KMS-11 (cell line): ENCODE measurements around the gene ICAM1.
"Not testable (repeated sequence)": the region's sequence is repeated elsewhere in the genome, so short reads cannot be mapped to it uniquely, and the experiment has no call there.

Experiments
- H2AFZ ChIP-seq: fragments of 200-600 bp; sonication (generic); 2 replicates; pipeline ENCODE4 v1.6.1; 2016; ENCODE audit warnings: antibody characterized with exemption, mixed run types, low read depth
- H3K27ac ChIP-seq: fragments of 200-600 bp; sonication (generic); 2 replicates; pipeline ENCODE4 v1.6.1; 2016; ENCODE audit warnings: mild to moderate bottlenecking, mixed run types
- H3K27me3 ChIP-seq: fragments of 200-600 bp; sonication (generic); 2 replicates; pipeline ENCODE4 v1.6.1; 2017; ENCODE audit warnings: mild to moderate bottlenecking, low read depth, mixed run types, moderate library complexity; ENCODE audit not compliant: insufficient read depth
- H3K36me3 ChIP-seq: fragments of 200-600 bp; sonication (generic); 2 replicates; pipeline ENCODE4 v1.6.1; 2017; ENCODE audit warnings: mild to moderate bottlenecking, mixed run types; ENCODE audit not compliant: insufficient read depth
- H3K4me1 ChIP-seq: fragments of 200-600 bp; sonication (generic); 2 replicates; pipeline ENCODE4 v1.6.1; 2016; ENCODE audit warnings: mild to moderate bottlenecking, low read depth, mixed run types; ENCODE audit not compliant: poor library complexity, severe bottlenecking
- H3K4me2 ChIP-seq: fragments of 200-600 bp; sonication (generic); 2 replicates; pipeline ENCODE4 v1.7.0; 2016; ENCODE audit warnings: mild to moderate bottlenecking, mixed run types
- H3K4me3 ChIP-seq: fragments of 200-600 bp; sonication (generic); IDR thresholded peaks from 2 replicates; pipeline ENCODE4 v1.6.1; 2017; ENCODE audit warnings: low read depth, low read length, mixed read lengths; ENCODE audit not compliant: insufficient read depth
- H3K79me2 ChIP-seq: fragments of 200-600 bp; sonication (generic); 2 replicates; pipeline ENCODE4 v1.6.1; 2016; ENCODE audit warnings: low read depth, mixed run types; ENCODE audit not compliant: insufficient read depth
- H3K9ac ChIP-seq: fragments of 200-600 bp; sonication (generic); 2 replicates; pipeline ENCODE4 v1.6.1; 2016; ENCODE audit warnings: mild to moderate bottlenecking, mixed run types
- H4K20me1 ChIP-seq: fragments of 200-600 bp; sonication (generic); 2 replicates; pipeline ENCODE4 v1.6.1; 2016; ENCODE audit warnings: mild to moderate bottlenecking, mixed run types; ENCODE audit not compliant: insufficient read depth
- TF ChIP-seq, protein P1 (sequence below): fragments of 200-600 bp; sonication (generic); conservative IDR thresholded peaks from 2 replicates; pipeline ENCODE4 v1.6.1; 2017; ENCODE audit warnings: low read depth, mild to moderate bottlenecking, antibody characterized with exemption, low read length, moderate library complexity, mixed read lengths

Gene ICAM1

GRCh38 chr19:10233946-10234345 is 37.0 kb upstream of the ICAM1 start:
- no peaks in the 10 kb centered on the region for H3K27me3 ChIP-seq
- peaks cover 30% of the 10 kb centered on the region for H3K4me1 ChIP-seq
- no peak overlapping the region for H3K4me3 ChIP-seq
- H3K9ac ChIP-seq: no peak overlapping the region
- H3K4me2 ChIP-seq: no peak overlapping the region
- H3K27ac ChIP-seq: no peak overlapping the region
- peaks cover 8% of the 10 kb centered on the region; the same call in 1 of the 2 replicates for H3K79me2 ChIP-seq
- H4K20me1 ChIP-seq: no peaks in the 10 kb centered on the region
- H3K36me3 ChIP-seq: no peaks in the 10 kb centered on the region
- TF ChIP-seq, protein P1, sequence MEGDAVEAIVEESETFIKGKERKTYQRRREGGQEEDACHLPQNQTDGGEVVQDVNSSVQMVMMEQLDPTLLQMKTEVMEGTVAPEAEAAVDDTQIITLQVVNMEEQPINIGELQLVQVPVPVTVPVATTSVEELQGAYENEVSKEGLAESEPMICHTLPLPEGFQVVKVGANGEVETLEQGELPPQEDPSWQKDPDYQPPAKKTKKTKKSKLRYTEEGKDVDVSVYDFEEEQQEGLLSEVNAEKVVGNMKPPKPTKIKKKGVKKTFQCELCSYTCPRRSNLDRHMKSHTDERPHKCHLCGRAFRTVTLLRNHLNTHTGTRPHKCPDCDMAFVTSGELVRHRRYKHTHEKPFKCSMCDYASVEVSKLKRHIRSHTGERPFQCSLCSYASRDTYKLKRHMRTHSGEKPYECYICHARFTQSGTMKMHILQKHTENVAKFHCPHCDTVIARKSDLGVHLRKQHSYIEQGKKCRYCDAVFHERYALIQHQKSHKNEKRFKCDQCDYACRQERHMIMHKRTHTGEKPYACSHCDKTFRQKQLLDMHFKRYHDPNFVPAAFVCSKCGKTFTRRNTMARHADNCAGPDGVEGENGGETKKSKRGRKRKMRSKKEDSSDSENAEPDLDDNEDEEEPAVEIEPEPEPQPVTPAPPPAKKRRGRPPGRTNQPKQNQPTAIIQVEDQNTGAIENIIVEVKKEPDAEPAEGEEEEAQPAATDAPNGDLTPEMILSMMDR: no peak
- H2AFZ ChIP-seq: no peak overlapping the region

DNA sequence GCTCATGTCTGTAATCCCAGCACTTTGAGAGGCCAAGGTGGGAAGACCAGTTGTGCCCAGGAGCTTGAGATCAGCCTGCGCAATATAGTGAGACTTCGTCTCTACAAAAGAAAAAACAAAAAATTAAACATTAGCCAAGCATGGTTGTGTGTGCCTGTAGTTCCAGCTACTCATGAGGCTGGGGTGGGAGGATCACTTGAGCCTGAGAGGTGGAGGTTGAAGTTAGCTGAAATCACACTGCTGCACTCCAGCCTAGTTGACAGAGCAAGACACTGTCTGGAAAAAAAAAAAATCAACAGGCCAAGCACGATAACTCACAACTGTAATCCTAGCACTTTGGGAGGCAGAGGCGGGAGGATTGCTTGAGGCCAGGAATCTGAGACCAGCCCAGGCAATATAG is 35.9 kb upstream of the ICAM1 start:
- Histone ChIP-seq H3K27me3 (no peaks in the 10 kb centered on the region), H3K79me2 (no peaks in the 10 kb centered on the region), H2AFZ (no peak overlapping the region), H3K4me3 (no peak overlapping the region), H3K4me2 (no peak overlapping the region), H3K4me1 (peaks cover 20% of the 10 kb centered on the region), H3K27ac (no peak overlapping the region), H4K20me1 (no peaks in the 10 kb centered on the region), H3K36me3 (no peaks in the 10 kb centered on the region), H3K9ac (no peak overlapping the region)
- TF ChIP-seq, protein P1: no peak

DNA sequence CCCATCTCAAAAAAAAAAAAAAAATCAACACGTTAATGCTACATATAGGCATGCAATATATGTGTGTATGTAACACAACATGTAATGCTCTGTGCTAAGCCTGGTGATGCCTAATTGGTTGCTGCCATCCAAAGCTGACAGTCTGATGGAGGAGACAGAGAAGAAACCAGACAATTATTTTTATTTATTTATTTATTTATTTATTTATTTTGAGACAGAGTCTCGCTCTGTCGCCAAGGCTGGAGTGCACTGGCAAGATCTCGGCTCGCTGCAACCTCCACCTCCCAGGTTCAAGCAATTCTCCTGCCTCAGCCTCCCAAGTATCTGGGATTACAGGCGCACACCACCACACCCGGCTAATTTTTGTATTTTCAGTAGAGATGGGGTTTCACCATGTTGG is 35.5 kb upstream of the ICAM1 start:
- H3K9ac ChIP-seq, H3K27me3 ChIP-seq, H3K4me2 ChIP-seq, H2AFZ ChIP-seq, H3K4me3 ChIP-seq, H3K27ac ChIP-seq, H3K79me2 ChIP-seq, H4K20me1 ChIP-seq, H3K36me3 ChIP-seq: not testable (repeated sequence)
- peaks cover 17% of the 10 kb centered on the region for H3K4me1 ChIP-seq

GRCh38 chr19:10237702-10238101 is 33.2 kb upstream of the ICAM1 start:
- no peak overlapping the region for H3K9ac ChIP-seq
- H3K4me2 ChIP-seq: no peak overlapping the region
- H3K27ac ChIP-seq: no peak overlapping the region
- no peaks in the 10 kb centered on the region for H4K20me1 ChIP-seq
- no peak overlapping the region for H3K4me3 ChIP-seq
- H3K27me3 ChIP-seq: no peaks in the 10 kb centered on the region
- peaks cover 4% of the 10 kb centered on the region for H3K4me1 ChIP-seq
- no peak overlapping the region for H2AFZ ChIP-seq
- H3K79me2 ChIP-seq: no peaks in the 10 kb centered on the region
- H3K36me3 ChIP-seq: no peaks in the 10 kb centered on the region
- TF ChIP-seq, protein P1: no peak

DNA sequence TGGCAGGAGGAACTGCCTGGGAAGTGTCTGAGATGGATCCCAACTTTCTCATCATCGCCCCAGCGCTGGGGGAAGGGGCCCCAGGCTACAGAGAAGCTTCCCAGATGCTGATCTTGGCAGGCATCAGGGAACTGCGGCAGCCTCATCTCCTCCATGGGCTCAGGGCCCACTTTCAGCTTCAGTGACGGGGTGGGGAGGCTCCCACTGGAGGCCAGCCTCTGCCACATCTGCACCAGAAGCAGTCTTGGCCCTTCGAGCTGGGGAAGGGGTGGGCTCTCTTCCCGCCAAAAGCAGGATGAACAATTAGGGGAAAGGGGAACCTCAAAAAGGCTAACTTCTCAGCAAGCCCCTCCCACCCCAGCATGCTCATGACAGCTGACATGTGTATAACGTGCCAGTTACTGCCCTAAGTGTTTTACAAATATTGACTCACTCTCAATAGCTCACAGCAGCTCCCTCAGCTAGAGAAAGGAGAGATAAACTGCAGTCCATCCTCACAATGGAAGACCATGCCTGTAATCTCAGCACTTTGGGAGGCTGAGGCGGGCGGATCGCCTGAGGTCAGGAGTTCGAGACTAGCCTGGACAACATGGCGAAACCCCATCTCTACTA is 32.6 kb upstream of the ICAM1 start:
- Histone ChIP-seq H2AFZ (no peak overlapping the region), H3K27ac (no peak overlapping the region), H3K4me1 (no peaks in the 10 kb centered on the region), H3K36me3 (no peaks in the 10 kb centered on the region), H3K4me2 (no peak overlapping the region), H3K4me3 (no peak overlapping the region), H4K20me1 (no peaks in the 10 kb centered on the region), H3K9ac (no peak overlapping the region), H3K27me3 (no peaks in the 10 kb centered on the region), H3K79me2 (no peaks in the 10 kb centered on the region)
- TF ChIP-seq, protein P1: no peak

- H3K4me2 ChIP-seq, H4K20me1 ChIP-seq, H3K79me2 ChIP-seq, H3K4me3 ChIP-seq, H3K27ac ChIP-seq, H3K9ac ChIP-seq, H3K27me3 ChIP-seq, H3K36me3 ChIP-seq, H2AFZ ChIP-seq: not testable (repeated sequence)
- peaks cover 13% of the 10 kb centered on the region for H3K4me1 ChIP-seq
Observed at GRCh38 chr19:10241826-10242449, 29.0 kb upstream of the ICAM1 start.
